Cardiac fibroblast (primary cell): ENCODE results near the gene ZFYVE28.

Experiments used
- DNase-seq, 2 donors: peaks; one replicate each; pipeline versions ENCODE4 v3.0.0 to v3.0.0-alpha.2; 2010; ENCODE audit warnings: low read depth in 2 of 2
- H3K4me3 ChIP-seq, 2 donors: replicated peaks in 1 of 2; 1 replicate in 1 of 2; 2 replicates in 1 of 2; pipeline ENCODE4 v1.5.1; 2011; ENCODE audit warnings: low read depth in 2 of 2, low read length in 2 of 2, mild to moderate bottlenecking in 2 of 2, moderate library complexity in 1 of 2
- CTCF ChIP-seq: IDR thresholded peaks from one replicate; pipeline ENCODE4 v1.5.1; 2011; ENCODE audit warnings: low read depth, mild to moderate bottlenecking, low read length, inconsistent platforms

The ZFYVE28 gene

GRCh38 chr4:2289955-2290333 is 128.5 kb downstream of the ZFYVE28 start:
- TF ChIP-seq CTCF: no peak
- H3K4me3 ChIP-seq: no peak overlapping the region
- no peak for DNase-seq

- H3K4me3 ChIP-seq: no peak overlapping the region
- no peak for DNase-seq
- TF ChIP-seq CTCF: no peak
Measured at GRCh38 chr4:2289311-2289954, 129.0 kb downstream of the ZFYVE28 start.

GRCh38 chr4:2288051-2288541 is 130.3 kb downstream of the ZFYVE28 start:
- no peak for DNase-seq
- H3K4me3 ChIP-seq: no peak overlapping the region

GRCh38 chr4:2287594-2287915 is 130.9 kb downstream of the ZFYVE28 start:
- no peak for DNase-seq
- TF ChIP-seq CTCF: no peak
- H3K4me3 ChIP-seq: no peak overlapping the region

More at GRCh38 chr4:2288051-2288541, 130.3 kb downstream of the ZFYVE28 start:
- no peak for TF ChIP-seq CTCF

- no peak for TF ChIP-seq CTCF
- DNase-seq: peak in 1 of 2 donors; percentile 18
- no peak overlapping the region for H3K4me3 ChIP-seq
Measured at GRCh38 chr4:2286904-2287593, 131.4 kb downstream of the ZFYVE28 start.

- no peak for TF ChIP-seq CTCF
- no peak overlapping the region for H3K4me3 ChIP-seq
- DNase-seq: no peak
Measured at GRCh38 chr4:2285613-2286381, 132.6 kb downstream of the ZFYVE28 start.
